NCI-H226 (cell line): ENCODE results near the gene RAD54L2.
A peak's percentile ranks its signal among the peaks of the same experiment; 100 is the strongest.
"Not testable (repeated sequence)": the region's sequence is repeated elsewhere in the genome, so short reads cannot be mapped to it uniquely, and the experiment has no call there.

Experiments used
- DNase-seq: peaks from one replicate; pipeline ENCODE4 v3.0.0-alpha.2; 2015

RAD54L2 gene

GRCh38 chr3:51539291-51539941, 897 bp downstream of the RAD54L2 start:
- peak; percentile 45 for DNase-seq

- not testable (repeated sequence) for DNase-seq
Measured at GRCh38 chr3:51542596-51542995, 4.1 kb downstream of the RAD54L2 start.

GRCh38 chr3:51544011-51544775, 5.7 kb downstream of the RAD54L2 start:
- DNase-seq, result no peak

GRCh38 chr3:51547274-51547673, 8.8 kb downstream of the RAD54L2 start:
- DNase-seq, result no peak

GRCh38 chr3:51549311-51549710, 10.8 kb downstream of the RAD54L2 start:
- no peak for DNase-seq

GRCh38 chr3:51550080-51550819, 11.7 kb downstream of the RAD54L2 start:
- DNase-seq, result no peak

GRCh38 chr3:51557993-51558392, 19.5 kb downstream of the RAD54L2 start:
- DNase-seq, result no peak

- DNase-seq, result no peak
Measured at GRCh38 chr3:51559411-51559888, 20.9 kb downstream of the RAD54L2 start.

GRCh38 chr3:51559961-51560360, 21.4 kb downstream of the RAD54L2 start:
- DNase-seq, result no peak

- not testable (repeated sequence) for DNase-seq
Measured at GRCh38 chr3:51562403-51562802, 23.9 kb downstream of the RAD54L2 start.

- no peak for DNase-seq
Measured at GRCh38 chr3:51568036-51568435, 29.5 kb downstream of the RAD54L2 start.

- DNase-seq, result no peak
Measured at GRCh38 chr3:51568996-51569395, 30.5 kb downstream of the RAD54L2 start.

- no peak for DNase-seq
Measured at GRCh38 chr3:51578238-51578637, 39.7 kb downstream of the RAD54L2 start.

- DNase-seq, result no peak
Measured at GRCh38 chr3:51580418-51580817, 41.9 kb downstream of the RAD54L2 start.

GRCh38 chr3:51581524-51581923, 43.0 kb downstream of the RAD54L2 start:
- DNase-seq, result no peak

GRCh38 chr3:51585197-51585596, 46.7 kb downstream of the RAD54L2 start:
- DNase-seq, result no peak

GRCh38 chr3:51585871-51586270, 47.4 kb downstream of the RAD54L2 start:
- DNase-seq, result no peak
